H1 (cell line): ENCODE measurements around the gene NFKB1. TPM values are rescaled to one million over a fixed set of nuclear protein-coding genes. Genes with fewer than 3 reads are reported as not detected.

Experiments used
- CTCF ChIA-PET: fragments of 300-600 bp; sonication (Branson Sonifier 250); formaldehyde crosslinking; loops from one replicate; lab custom pipeline; 2021; ENCODE audit not compliant: partially characterized antibody; lab: Charles Lee
- POLR2A ChIA-PET: fragments of 300-600 bp; sonication (Branson Sonifier 250); formaldehyde crosslinking; loops from one replicate; lab custom pipeline; 2021; ENCODE audit warnings: inconsistent platforms; ENCODE audit not compliant: partially characterized antibody; lab: Charles Lee
- DNase-seq, 2 experiments: peaks; one replicate each; pipeline versions ENCODE4 v3.0.0 to v3.0.0-alpha.2; 2010 to 2022; ENCODE audit warnings: low spot score in 2 of 2, low read depth in 1 of 2, mixed read lengths in 1 of 2
- FAIRE-seq: peaks from 2 replicates; lab custom pipeline; 2011; peaks lifted over from hg19 to GRCh38; lab: Jason Lieb, UNC
- H2AFZ ChIP-seq: 2 replicates; pipeline ENCODE4 v1.8.1; 2012; ENCODE audit warnings: low read length, inconsistent platforms
- H2AK5ac ChIP-seq: 2 replicates; pipeline ENCODE4 v1.6.1; 2013; ENCODE audit warnings: low read depth, low read length
- H2BK120ac ChIP-seq: replicated peaks from 2 replicates; pipeline ENCODE3; 2013; ENCODE audit warnings: low read depth, low read length, inconsistent platforms
- H2BK12ac ChIP-seq: 2 replicates; pipeline ENCODE4 v1.6.1; 2013; ENCODE audit warnings: low read depth, low read length
- H2BK15ac ChIP-seq: 2 replicates; pipeline ENCODE4 v1.6.1; 2013; ENCODE audit warnings: low read length
- H2BK20ac ChIP-seq: 2 replicates; pipeline ENCODE4 v1.6.1; 2013; ENCODE audit warnings: low read length
- H2BK5ac ChIP-seq: 2 replicates; pipeline ENCODE4 v1.6.1; 2013; ENCODE audit warnings: low read depth, low read length
- H3K14ac ChIP-seq: 2 replicates; pipeline ENCODE4 v1.6.1; 2013; ENCODE audit warnings: inconsistent platforms; ENCODE audit not compliant: insufficient read length
- H3K18ac ChIP-seq: 2 replicates; pipeline ENCODE4 v1.6.1; 2013; ENCODE audit warnings: low read length; ENCODE audit errors: extremely low read depth
- H3K23ac ChIP-seq: 2 replicates; pipeline ENCODE4 v1.6.1; 2013; ENCODE audit warnings: inconsistent platforms; ENCODE audit not compliant: insufficient read length
- H3K23me2 ChIP-seq: 2 replicates; pipeline ENCODE4 v1.6.1; 2013; ENCODE audit warnings: low read depth, low read length
- H3K27ac ChIP-seq: 2 replicates; pipeline ENCODE4 v1.6.1; 2011; ENCODE audit warnings: low read depth, low read length, inconsistent platforms
- H3K27me3 ChIP-seq, 4 experiments: replicated peaks in 1 of 4; 1 replicate in 1 of 4; 2 replicates in 3 of 4; pipeline versions ENCODE4 v1.6.1 to v1.8.1; 2011 to 2013; ENCODE audit warnings: low read length in 3 of 4, mild to moderate bottlenecking in 3 of 4, inconsistent platforms in 2 of 4, mixed read lengths in 2 of 4, moderate library complexity in 1 of 4; ENCODE audit not compliant: control insufficient read depth in 3 of 4, insufficient read depth in 3 of 4; ENCODE audit errors: extremely low read depth in 1 of 4
- H3K36me3 ChIP-seq, 4 experiments: 2 replicates each; pipeline versions ENCODE4 v1.6.1 to v1.8.1; 2011 to 2013; ENCODE audit warnings: mild to moderate bottlenecking in 4 of 4, low read length in 3 of 4, moderate library complexity in 2 of 4, control low read depth in 1 of 4, inconsistent platforms in 1 of 4; ENCODE audit not compliant: insufficient read depth in 4 of 4, control insufficient read depth in 2 of 4
- H3K4ac ChIP-seq: replicated peaks from 2 replicates; pipeline ENCODE3; 2013; ENCODE audit warnings: low read length, low read depth, mixed read lengths, inconsistent platforms; ENCODE audit not compliant: insufficient read length
- H3K4me1 ChIP-seq, 4 experiments: replicated peaks in 1 of 4; 1 replicate in 1 of 4; 2 replicates in 3 of 4; pipeline versions ENCODE4 v1.6.1 to v1.8.1; 2011 to 2013; ENCODE audit warnings: low read length in 3 of 4, inconsistent platforms in 2 of 4, mixed read lengths in 1 of 4; ENCODE audit not compliant: insufficient read depth in 4 of 4, control insufficient read depth in 3 of 4
- H3K4me2 ChIP-seq, 2 experiments: 2 replicates each; pipeline versions ENCODE4 v1.6.1 to v1.8.1; 2011 to 2013; ENCODE audit warnings: low read depth in 2 of 2, low read length in 2 of 2, control low read depth in 1 of 2, inconsistent platforms in 1 of 2, mild to moderate bottlenecking in 1 of 2; ENCODE audit not compliant: insufficient read depth in 1 of 2
- H3K4me3 ChIP-seq, 4 experiments: fragments of 200-600, 300-600 bp in 1 of 4; sonication (generic), shearing (Covaris generic), sonication (Bioruptor Twin) in 1 of 4; 2 replicates each; pipeline versions ENCODE4 v1.5.1 to v1.8.1; 2011 to 2016; ENCODE audit warnings: low read length in 4 of 4, low read depth in 3 of 4, control low read depth in 2 of 4, inconsistent platforms in 2 of 4, mild to moderate bottlenecking in 2 of 4, mixed read lengths in 1 of 4, moderate library complexity in 1 of 4; ENCODE audit not compliant: insufficient read depth in 2 of 4; ENCODE audit errors: extremely low read depth in 1 of 4
- H3K56ac ChIP-seq: replicated peaks from 2 replicates; pipeline ENCODE3; 2013; ENCODE audit warnings: low read depth, mild to moderate bottlenecking, mixed read lengths, low read length, inconsistent platforms; ENCODE audit not compliant: insufficient read length
- H3K79me1 ChIP-seq: 2 replicates; pipeline ENCODE4 v1.6.1; 2013; ENCODE audit warnings: low read depth, low read length, control low read depth
- H3K79me2 ChIP-seq, 2 experiments: 2 replicates each; pipeline versions ENCODE4 v1.6.1 to v1.8.1; 2012 to 2013; ENCODE audit warnings: low read length in 2 of 2, mild to moderate bottlenecking in 2 of 2, inconsistent platforms in 1 of 2; ENCODE audit not compliant: insufficient read depth in 2 of 2, control insufficient read depth in 1 of 2
- H3K9ac ChIP-seq, 4 experiments: replicated peaks in 1 of 4; 1 replicate in 1 of 4; 2 replicates in 3 of 4; pipeline versions ENCODE4 v1.6.1 to v1.8.1; 2011 to 2013; ENCODE audit warnings: low read depth in 3 of 4, low read length in 3 of 4, control low read depth in 2 of 4, mild to moderate bottlenecking in 2 of 4, moderate library complexity in 2 of 4, inconsistent platforms in 1 of 4; ENCODE audit errors: extremely low read depth in 1 of 4
- H3K9me3 ChIP-seq, 2 experiments: 2 replicates each; pipeline versions ENCODE4 v1.6.1 to v1.8.1; 2012 to 2013; ENCODE audit warnings: mild to moderate bottlenecking in 2 of 2, moderate library complexity in 2 of 2, control low read depth in 1 of 2, inconsistent platforms in 1 of 2, low read depth in 1 of 2, low read length in 1 of 2, mixed read lengths in 1 of 2; ENCODE audit not compliant: insufficient read depth in 2 of 2
- H4K20me1 ChIP-seq, 2 experiments: replicated peaks in 1 of 2; 2 replicates each; pipeline versions ENCODE3 to v1.8.1; 2011 to 2013; ENCODE audit warnings: inconsistent platforms in 2 of 2, low read length in 2 of 2, mild to moderate bottlenecking in 1 of 2; ENCODE audit not compliant: insufficient read depth in 2 of 2, control insufficient read depth in 1 of 2
- H4K5ac ChIP-seq: 2 replicates; pipeline ENCODE4 v1.6.1; 2013; ENCODE audit warnings: low read length, low read depth, mixed read lengths, inconsistent platforms; ENCODE audit not compliant: insufficient read length
- H4K8ac ChIP-seq: 2 replicates; pipeline ENCODE4 v1.8.0; 2013; ENCODE audit warnings: mild to moderate bottlenecking, moderate library complexity, low read length, inconsistent platforms; ENCODE audit not compliant: insufficient read depth; ENCODE audit errors: extremely low read depth
- H4K91ac ChIP-seq: replicated peaks from 2 replicates; pipeline ENCODE3; 2013; ENCODE audit warnings: low read length, mixed read lengths, inconsistent platforms; ENCODE audit not compliant: insufficient read length
- HDAC6 ChIP-seq: IDR thresholded peaks from one replicate; pipeline ENCODE4 v1.7.1; 2012; ENCODE audit warnings: low read depth, mild to moderate bottlenecking, inconsistent platforms, low read length, moderate library complexity
- PHF8 ChIP-seq: fragments of 200-600 bp; sonication (generic); conservative IDR thresholded peaks from 2 replicates; pipeline ENCODE4 v1.7.1; 2012; ENCODE audit warnings: low read depth, mild to moderate bottlenecking, inconsistent platforms, low read length, moderate library complexity
- RNF2 ChIP-seq: fragments of 200-900, 300-1000 bp; sonication (generic); IDR thresholded peaks from 2 replicates; pipeline ENCODE4 v1.7.1; 2016; ENCODE audit warnings: borderline replicate concordance, low read depth, mild to moderate bottlenecking, antibody characterized with exemption, low read length; ENCODE audit not compliant: poor library complexity, severe bottlenecking; ENCODE audit errors: missing control alignments
- WGBS, 2 experiments: shearing (Covaris generic) in 1 of 2; methylation state at CpG; one replicate each; pipeline versions ENCODE4 v1.1.6 to v1.1.7; 2013 to 2015; ENCODE audit warnings: low lambda C conversion rate in 2 of 2, mixed read lengths in 2 of 2, inconsistent platforms in 1 of 2, low coverage in 1 of 2, missing lambda C conversion rate in 1 of 2; ENCODE audit not compliant: insufficient replicate concordance in 2 of 2, insufficient coverage in 1 of 2, insufficient read length in 1 of 2; ENCODE audit errors: extremely low coverage in 1 of 2, missing lambda C conversion rate in 1 of 2; 5-methylcytosine and 5-hydroxymethylcytosine counted together
- polyA plus RNA-seq, 7 experiments: library from polyadenylated mRNA; depleted of rRNA in 3 of 7; stranded (reverse) in 5 of 7; unstranded in 2 of 7; fragments of >200 nt in 5 of 7; fragments of 200-250 nt in 2 of 7; gene quantifications; 1 replicate in 5 of 7; 2 replicates in 1 of 7; 4 replicates in 1 of 7; pipeline versions ENCODE4 v1.2.1 to v1.2.3, GENCODE V29; 2011 to 2013; ENCODE audit warnings: missing spikeins in 2 of 7, mixed read lengths in 2 of 7
- total RNA-seq: library from RNA; stranded (reverse); fragmentation: NEBNext Ultra II Directional; extraction: Animal tissue kit (Norgen Biotek cat#: 25700); gene quantifications from 2 replicates; pipeline ENCODE4 v1.2.1, GENCODE V29; 2021

Gene NFKB1
- total and polyA plus RNA-seq, 2 of the 8 experiments (the other 6 are each of a cell fraction or from before 2014, with no cell fraction given), result 2.9 to 6.8 TPM

DNA sequence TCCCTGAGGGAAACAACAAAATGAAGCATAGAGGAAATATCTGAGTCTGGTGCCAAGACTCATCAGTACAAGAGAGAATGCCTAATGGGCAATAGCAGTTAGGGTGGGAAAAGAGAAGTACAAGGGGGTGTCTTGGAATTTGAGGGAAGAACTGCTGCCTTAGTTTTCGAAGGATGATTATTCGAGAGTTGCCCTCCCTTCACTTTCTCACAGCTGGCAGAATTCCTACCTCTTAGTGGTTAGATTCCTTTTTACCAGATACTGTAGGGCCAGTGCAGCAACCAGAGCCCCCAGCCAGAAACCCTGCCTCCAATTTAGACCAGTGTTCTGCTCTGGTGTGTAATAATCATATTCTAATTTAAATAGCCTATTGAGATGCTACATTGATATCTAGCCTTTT lies 56.5 kb downstream of the NFKB1 start:
- TF ChIP-seq RNF2, result no peak
- no peak for TF ChIP-seq PHF8
- TF ChIP-seq HDAC6, result no peak
- Histone ChIP-seq H3K9me3 (no peaks in the 10 kb centered on the region), H3K27me3 (no peaks in the 10 kb centered on the region), H3K36me3 (no peaks in the 10 kb centered on the region), H3K79me2 (no peaks in the 10 kb centered on the region), H3K18ac (no peak overlapping the region), H4K91ac (no peak overlapping the region), H4K8ac (no peak overlapping the region), H2BK120ac (no peak overlapping the region), H3K4me2 (no peak overlapping the region), H2AK5ac (no peak overlapping the region), H4K5ac (no peak overlapping the region), H3K4ac (no peak overlapping the region), H2BK20ac (no peak overlapping the region), H2BK12ac (no peak overlapping the region), H3K23me2 (no peaks in the 10 kb centered on the region), H3K27ac (no peak overlapping the region), H3K4me1 (no peaks in the 10 kb centered on the region), H3K79me1 (no peaks in the 10 kb centered on the region), H3K23ac (no peak overlapping the region), H3K4me3 (no peak overlapping the region), H3K14ac (no peak overlapping the region), H4K20me1 (no peaks in the 10 kb centered on the region), H2BK5ac (no peak overlapping the region), H2AFZ (no peak overlapping the region), H2BK15ac (no peak overlapping the region), H3K9ac (no peak overlapping the region), H3K56ac (no peak overlapping the region)
- ChIA-PET POLR2A (no interaction called here), CTCF (no interaction called here)
- DNase-seq (no peak), FAIRE-seq (no peak)
- 93% methylated on average over 2 of the region's 2 CpGs; no CpG with 5 or more reads in 1 of the 2 experiments for WGBS, 2 experiments
